HG02571 (cell line): ENCODE results near the gene PTPN3.
A peak's percentile ranks its signal among the peaks of the same experiment; 100 is the strongest.

ENCODE experiments used
- ATAC-seq: cut with Tn5 transposase; IDR thresholded peaks from one replicate; pipeline ENCODE4 v1.9.1; 2021; ENCODE audit warnings: mild to moderate bottlenecking, moderate library complexity; ENCODE audit not compliant: unreplicated experiment

The PTPN3 gene

GRCh38 chr9:109455391-109455790 is 42.7 kb downstream of the PTPN3 start:
- ATAC-seq: no peak

DNA sequence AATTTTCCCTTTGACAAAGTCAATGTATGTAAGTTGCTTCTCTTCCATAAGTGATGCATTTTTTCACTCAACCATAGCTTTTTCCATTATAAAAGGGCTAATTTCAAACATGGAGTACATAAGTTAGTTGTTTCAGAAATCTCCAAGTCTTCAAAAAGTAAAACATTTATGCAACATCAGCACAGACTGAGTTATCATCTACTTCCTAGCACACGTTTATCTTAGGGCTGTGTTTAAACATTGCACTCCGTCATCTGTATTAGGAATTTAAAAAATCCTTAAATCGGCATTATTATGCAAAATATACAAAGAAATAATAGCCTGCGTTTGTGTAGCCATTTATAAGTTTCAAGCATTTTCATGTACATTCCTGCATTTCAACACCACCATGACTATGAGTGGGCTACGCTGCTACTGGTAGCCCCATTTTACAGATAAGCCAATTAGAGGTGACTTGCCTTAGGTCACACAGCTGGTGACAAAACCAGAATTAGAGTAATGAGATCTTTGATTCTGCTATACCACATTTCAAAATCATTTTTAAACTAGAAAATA is 43.4 kb downstream of the PTPN3 start:
- no peak for ATAC-seq

DNA sequence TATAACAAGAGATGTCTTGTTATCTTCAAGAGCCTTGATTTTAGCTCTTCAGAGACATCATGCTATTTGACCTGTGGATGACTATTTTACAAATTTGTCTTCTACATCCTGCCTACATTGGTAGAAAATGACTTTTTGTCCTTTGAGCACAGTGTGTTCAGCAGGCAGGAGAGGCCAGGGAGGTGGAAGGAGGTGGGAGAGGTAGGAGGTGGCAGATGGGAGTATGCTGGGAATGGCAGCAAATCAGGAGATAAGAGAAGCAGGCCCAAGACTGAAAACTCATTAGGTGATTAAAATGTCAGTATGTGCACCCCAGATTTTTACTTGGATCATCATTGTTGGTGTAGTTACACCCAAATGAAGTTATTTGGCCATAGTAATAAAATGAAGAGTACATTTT is 44.1 kb downstream of the PTPN3 start:
- ATAC-seq: no peak

DNA sequence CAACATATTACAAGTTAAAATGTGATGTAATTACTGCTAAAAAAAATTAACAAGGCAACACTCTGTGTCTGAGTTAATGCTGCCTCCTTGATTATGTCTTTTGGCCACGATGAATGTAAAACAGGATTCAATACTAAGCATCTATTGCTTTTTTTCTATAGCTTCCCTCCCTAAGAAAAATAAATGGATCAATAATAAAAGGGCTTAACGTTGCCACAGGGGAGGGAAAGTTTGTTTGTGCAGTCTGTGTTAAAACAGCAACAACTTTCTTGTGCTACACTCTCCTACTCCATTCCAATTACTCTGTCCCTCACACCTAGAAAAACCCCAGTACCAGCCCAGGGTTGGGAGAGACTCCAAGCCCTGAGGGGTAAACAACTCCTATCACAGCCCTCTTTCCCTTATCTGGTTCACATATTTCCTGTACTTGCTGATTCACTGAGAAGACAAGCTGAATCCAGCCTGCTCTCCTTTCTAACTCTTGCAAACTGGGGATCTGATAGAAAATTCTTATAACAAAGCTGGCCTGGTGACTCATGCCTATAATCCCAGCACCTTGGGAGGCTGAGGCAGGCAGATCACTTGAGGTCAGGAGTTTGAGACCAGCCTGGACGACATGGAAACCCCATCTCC is 44.8 kb downstream of the PTPN3 start:
- no peak for ATAC-seq

GRCh38 chr9:109452761-109453160 is 45.3 kb downstream of the PTPN3 start:
- ATAC-seq: no peak

DNA sequence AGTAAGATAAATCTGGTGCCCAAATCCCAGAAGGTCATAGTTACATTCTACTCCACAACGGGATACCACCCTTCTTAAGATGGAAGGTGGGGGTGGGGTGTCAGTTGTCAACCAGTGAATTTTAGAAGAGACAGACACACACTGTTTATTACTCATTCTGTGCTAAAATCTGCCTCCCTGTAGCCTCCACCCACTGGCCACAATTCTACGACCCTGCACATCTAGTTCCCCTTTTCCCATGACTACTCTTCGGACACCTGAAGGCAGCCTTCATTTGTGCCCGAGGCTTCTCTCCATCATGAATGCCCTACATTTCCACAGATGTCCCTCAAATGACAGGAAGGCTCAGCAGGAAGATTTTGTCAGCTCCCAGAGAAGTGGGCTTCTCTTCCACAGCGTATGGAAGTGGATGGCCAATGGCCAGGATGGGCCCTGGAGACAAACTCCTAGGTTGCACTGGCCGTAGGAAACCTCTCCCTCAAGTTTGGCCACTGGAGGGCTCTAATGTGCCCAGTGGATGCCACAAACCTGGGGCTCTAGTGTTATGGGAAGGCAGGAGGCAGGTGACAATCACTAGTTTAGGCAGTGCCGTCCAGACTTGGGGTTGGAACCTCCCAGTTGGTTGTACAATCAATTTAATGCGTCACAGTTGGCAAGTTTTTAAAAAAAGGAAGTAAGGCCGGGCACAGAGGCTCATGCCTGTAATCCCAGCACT is 46.6 kb downstream of the PTPN3 start:
- no peak for ATAC-seq

DNA sequence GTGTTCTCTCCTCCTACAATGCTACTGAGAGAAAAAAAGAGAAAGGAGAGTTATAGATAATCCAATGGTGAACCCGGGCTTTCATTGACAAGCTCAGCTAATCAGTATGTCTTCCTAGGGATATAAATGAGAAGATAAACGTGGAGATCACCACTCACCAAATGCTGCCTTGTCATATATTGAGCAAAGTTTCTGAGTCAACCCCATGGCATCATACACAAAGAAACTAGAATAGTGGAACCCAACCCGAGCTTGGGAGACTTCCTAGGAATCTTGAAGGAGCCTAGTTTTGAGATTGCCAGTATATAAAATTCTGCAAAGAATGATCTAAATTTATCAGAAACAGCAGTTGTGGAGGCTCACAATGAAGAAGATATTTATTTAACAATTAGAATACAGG is 47.8 kb downstream of the PTPN3 start:
- no peak for ATAC-seq

DNA sequence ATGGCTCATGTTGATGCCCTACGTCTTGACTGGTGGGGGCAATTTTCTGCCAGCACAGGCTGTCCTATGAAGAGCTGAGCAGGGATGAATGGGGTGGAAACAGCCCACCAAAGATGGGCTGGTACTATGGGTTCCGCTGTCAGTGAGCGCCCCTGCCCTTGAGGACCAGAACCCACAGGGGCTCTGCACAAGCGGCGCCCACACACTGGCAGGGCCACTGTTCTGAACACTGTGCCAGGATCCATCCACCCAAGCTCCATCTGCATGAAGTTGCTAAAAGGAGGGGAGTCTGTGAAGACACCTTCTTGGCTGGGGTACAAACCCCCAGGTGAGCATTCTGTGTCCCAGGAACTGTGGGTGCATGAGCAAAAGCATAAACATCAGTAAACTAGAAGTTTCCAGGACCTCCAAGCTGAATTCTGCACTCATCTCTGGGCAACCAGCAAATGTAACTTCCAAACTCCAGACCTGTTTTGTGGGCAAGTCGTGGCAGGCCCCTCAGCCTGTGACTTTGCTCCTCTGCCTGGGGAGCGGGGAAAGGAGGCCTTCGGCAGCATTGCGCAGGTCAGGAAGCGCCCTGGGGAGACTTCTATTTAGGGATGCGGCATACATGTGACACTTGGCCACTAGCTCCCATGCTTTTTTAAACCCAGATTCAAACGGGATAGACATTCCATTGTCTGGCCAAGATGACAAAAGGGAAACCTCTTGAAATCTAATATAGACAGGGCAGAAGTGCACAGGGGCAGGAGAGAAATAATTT is 48.9 kb downstream of the PTPN3 start:
- ATAC-seq: no peak

GRCh38 chr9:109448223-109448622 is 49.9 kb downstream of the PTPN3 start:
- ATAC-seq: no peak

DNA sequence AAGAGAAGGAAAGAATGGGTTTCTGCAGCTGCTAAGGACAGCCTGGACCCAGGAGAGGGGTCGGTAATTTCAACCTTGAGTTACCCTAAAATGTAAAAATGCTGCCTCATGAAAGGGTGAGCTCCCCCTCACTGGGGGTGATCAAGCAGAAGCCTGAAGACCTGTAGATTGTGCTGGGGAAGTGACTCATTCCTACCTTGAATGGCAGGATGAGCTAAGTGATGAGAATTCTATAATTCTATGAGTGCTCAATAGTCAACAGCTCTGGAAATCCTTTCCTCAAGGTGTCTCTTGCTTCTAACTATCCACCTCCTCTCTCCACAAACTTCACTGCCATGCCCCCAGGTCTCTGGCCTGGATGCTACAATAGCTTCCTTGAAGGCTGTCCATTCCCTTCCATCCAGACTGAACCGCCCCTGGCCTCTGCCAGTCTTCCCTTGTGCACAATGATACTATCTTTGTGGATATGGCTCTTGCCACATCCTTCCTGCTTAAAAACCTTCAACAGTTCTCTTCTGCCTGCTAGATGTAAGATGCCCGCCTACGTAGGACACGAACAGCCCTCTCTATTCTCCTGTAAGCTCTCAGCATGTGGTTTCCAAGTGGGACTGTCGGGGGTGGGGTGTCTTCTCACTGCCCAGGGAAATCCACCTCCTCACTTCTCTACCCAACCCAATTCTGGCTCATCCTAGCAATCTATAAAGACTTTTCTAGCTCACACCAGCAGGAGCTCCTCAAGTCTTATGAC is 50.6 kb downstream of the PTPN3 start:
- ATAC-seq: no peak

DNA sequence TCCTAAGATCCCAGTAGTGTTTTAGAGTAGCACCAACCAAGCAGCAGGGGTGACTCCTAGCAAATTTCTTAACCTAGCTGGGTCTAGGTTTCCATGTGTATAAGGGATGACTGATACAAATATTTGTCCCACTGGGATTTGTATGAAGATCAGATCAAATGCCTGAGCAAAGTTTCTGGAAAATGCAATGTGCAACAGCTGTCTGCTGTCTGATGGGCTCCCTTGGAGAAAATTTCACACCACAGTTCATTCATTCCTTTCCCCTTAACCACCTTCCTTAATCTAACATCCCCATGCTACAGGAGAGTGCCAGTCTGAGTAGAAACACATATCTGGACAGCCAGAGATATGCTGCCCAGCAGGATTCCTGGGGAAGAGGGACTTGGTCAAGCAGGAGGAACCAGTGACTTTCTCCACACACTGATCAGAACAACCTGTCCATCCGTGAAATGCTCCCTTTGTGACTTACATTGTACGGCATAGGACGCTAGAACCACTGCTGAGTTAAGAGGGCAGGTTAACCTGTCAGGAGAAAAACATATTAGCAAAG is 53.3 kb downstream of the PTPN3 start:
- no peak for ATAC-seq

GRCh38 chr9:109442716-109443115 is 55.4 kb downstream of the PTPN3 start:
- ATAC-seq: no peak

GRCh38 chr9:109441296-109441695 is 56.8 kb downstream of the PTPN3 start:
- no peak for ATAC-seq

DNA sequence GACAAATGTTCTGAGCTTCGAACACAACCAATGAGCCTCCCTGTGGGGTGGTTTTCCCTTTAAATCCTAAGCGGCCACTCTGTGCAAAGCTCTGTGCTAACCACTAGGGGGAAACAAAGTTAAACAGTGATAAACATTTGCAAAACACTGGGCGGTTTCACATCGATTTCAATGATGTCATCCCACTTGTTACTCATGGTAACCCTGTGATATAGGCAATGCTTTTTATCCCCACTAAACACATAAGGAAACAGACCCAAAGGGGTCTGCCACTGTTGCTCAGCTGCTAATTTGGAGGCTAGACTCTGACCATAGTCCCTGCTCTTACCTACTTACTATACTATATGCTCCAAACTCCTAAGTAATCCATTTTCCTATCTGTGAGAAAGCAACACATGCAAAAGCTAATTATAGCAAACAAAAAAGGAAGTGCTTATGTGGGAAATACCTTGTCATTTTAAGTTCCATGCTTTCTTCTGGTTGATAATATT is 57.3 kb downstream of the PTPN3 start:
- ATAC-seq: peak; percentile 92

GRCh38 chr9:109440117-109440515 is 58.0 kb downstream of the PTPN3 start:
- no peak for ATAC-seq

DNA sequence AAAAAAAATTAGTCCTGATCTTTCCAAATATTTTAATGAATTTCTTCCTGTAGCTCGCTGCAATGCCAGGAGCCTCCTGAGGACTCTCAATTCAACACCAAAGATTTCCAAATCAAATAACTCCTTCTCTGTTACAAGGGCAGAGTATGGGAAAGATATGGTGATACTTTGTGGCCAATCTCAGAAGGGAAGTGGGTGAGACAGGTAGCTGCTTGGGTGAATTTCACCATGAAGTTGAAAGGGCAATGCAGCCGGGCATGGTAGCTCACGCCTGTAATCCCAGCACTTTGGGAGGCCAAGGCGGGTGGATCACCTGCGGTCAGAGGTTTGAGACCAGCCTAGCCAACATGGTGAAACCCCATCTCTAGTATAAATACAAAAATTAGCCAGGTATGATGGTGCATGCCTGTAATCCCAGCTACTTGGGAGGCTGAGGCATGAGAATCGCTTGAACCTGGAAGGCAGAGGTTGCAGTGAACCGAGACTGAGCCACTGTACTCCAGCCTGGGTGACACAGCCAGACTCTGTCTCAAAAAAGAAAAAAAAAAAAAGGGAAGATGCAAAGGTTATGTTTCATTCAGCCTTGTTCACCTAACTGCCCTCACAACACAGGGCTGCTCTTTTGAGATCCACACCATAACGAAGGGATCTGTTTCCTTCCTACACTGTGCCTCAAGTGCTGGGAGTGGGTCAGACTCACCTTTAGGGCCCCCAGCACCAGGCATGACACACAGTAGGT is 58.6 kb downstream of the PTPN3 start:
- no peak for ATAC-seq

GRCh38 chr9:109437286-109437685 is 60.8 kb downstream of the PTPN3 start:
- ATAC-seq: no peak

DNA sequence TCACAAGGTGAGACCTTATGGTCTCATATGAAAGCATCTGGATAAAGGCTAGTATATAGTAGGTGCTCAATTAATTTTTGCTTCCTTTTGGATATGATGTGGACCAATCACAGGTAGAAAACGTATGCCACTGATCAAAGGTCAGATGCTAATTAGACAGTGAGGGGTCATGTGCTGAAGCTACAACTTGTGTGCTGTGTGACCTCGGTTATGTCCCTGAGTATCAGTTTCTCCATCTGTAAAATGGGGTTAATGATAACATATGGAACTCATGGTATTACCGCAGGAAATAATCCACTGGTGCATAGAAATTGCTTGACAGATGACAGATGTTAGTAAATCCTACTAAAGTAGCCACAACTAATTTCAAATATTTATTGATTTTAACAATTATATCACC is 62.0 kb downstream of the PTPN3 start:
- ATAC-seq: no peak

DNA sequence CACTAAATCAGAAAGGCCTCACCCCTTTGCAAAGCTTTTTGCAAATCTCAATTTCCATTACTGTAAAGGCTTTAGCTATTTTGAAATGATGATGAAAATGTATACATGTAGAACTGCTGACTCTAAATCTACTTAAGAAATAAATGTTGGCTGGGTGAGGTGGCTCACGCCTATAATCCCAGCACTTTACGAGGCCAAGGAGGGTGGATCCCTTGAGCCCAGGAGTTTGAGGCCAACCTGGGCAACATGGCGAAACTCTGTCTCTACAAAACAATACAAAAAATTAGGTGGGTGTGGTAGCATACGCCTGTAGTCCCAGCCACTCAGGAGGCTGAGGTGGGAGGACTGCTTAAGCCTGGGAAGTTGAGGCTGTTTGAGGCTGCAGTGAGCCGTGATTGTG is 64.6 kb downstream of the PTPN3 start:
- ATAC-seq: no peak

DNA sequence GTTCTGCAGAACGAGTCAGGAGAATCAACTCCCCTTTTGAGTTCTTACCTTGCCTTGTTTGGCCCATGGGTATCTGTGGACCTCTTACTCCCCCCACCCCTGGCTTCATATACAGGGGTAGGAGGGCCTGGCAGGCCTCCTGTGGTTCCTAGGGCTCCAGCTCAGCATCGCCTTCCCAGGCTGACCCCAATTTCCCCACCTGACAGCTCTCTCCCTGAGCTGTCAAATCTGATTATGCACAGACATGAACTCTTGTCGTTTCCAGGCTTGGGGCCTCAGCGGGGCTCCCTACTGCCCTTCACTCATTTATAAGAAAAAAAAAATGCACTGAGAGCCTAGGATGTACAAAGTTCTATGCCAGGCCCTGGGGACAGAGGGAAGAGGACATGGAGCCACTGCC is 67.9 kb downstream of the PTPN3 start:
- ATAC-seq: no peak
